Measurements from ENCODE around the gene NF1.
"Not testable (repeated sequence)": the region's sequence is repeated elsewhere in the genome, so short reads cannot be mapped to it uniquely, and the experiment has no call there.

The NF1 gene

GRCh38 chr17:31090650-31091049 is 4.1 kb upstream of the NF1 start:
- DNase-seq, result not testable (repeated sequence)

GRCh38 chr17:31092475-31093064 is 2.2 kb upstream of the NF1 start:
- DNase-seq, result no peak

GRCh38 chr17:31093866-31094599 is 744 bp upstream of the NF1 start:
- DNase-seq, result no peak

- DNase-seq, result peak; percentile 33
These were observed 694 bp downstream of the NF1 start for GRCh38 chr17:31095236-31096105.

- DNase-seq, result no peak
These were observed 1.3 kb downstream of the NF1 start for GRCh38 chr17:31096106-31096436.

GRCh38 chr17:31099016-31099415 is 4.2 kb downstream of the NF1 start:
- no peak for DNase-seq

GRCh38 chr17:31100840-31101459 is 6.2 kb downstream of the NF1 start:
- no peak for DNase-seq

GRCh38 chr17:31101943-31102342 is 7.2 kb downstream of the NF1 start:
- DNase-seq, result no peak

- DNase-seq, result no peak
These were observed 11.2 kb downstream of the NF1 start for GRCh38 chr17:31105991-31106390.

GRCh38 chr17:31111183-31111582 is 16.4 kb downstream of the NF1 start:
- DNase-seq, result no peak

GRCh38 chr17:31112001-31112661 is 17.4 kb downstream of the NF1 start:
- no peak for DNase-seq

GRCh38 chr17:31113368-31113767 is 18.6 kb downstream of the NF1 start:
- DNase-seq, result not testable (repeated sequence)

GRCh38 chr17:31113939-31114338 is 19.2 kb downstream of the NF1 start:
- no peak for DNase-seq

- no peak for DNase-seq
These were observed 20.3 kb downstream of the NF1 start for GRCh38 chr17:31114956-31115555.

GRCh38 chr17:31116167-31116566 is 21.4 kb downstream of the NF1 start:
- DNase-seq, result no peak

GRCh38 chr17:31122746-31123145 is 28.0 kb downstream of the NF1 start:
- DNase-seq, result no peak

- no peak for DNase-seq
These were observed 31.5 kb downstream of the NF1 start for GRCh38 chr17:31126318-31126717.

GRCh38 chr17:31128241-31128640 is 33.5 kb downstream of the NF1 start:
- DNase-seq, result no peak

- DNase-seq, result no peak
These were observed 35.8 kb downstream of the NF1 start for GRCh38 chr17:31130286-31131224.

- DNase-seq, result no peak
These were observed 36.5 kb downstream of the NF1 start for GRCh38 chr17:31131299-31131698.

- DNase-seq, result no peak
These were observed 38.2 kb downstream of the NF1 start for GRCh38 chr17:31132977-31133376.
